ENCODE measurements around the gene TRMO.

DNA sequence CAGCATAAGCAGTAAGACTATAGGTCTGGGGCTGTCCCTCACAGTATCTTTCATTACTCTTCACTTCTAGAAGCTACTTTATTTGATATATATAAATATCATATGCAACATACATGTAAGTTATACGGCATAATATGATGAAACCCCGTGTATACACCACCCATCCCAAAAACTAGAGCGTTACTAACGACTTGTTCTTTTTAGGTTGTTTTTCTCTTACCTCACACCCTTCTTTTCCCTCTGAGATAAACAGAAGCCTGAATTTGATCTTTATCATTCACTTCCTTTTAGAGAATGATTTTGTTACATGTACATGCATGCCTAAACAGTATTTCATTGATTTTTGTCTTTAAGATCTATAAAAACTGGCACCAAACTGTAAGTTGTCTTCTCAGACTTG lies 3.7 kb downstream of the TRMO start:
- no peak for TF ChIP-seq POLR2A (IDR thresholded peaks at IDR 0.05)
- TF ChIP-seq, protein P1, sequence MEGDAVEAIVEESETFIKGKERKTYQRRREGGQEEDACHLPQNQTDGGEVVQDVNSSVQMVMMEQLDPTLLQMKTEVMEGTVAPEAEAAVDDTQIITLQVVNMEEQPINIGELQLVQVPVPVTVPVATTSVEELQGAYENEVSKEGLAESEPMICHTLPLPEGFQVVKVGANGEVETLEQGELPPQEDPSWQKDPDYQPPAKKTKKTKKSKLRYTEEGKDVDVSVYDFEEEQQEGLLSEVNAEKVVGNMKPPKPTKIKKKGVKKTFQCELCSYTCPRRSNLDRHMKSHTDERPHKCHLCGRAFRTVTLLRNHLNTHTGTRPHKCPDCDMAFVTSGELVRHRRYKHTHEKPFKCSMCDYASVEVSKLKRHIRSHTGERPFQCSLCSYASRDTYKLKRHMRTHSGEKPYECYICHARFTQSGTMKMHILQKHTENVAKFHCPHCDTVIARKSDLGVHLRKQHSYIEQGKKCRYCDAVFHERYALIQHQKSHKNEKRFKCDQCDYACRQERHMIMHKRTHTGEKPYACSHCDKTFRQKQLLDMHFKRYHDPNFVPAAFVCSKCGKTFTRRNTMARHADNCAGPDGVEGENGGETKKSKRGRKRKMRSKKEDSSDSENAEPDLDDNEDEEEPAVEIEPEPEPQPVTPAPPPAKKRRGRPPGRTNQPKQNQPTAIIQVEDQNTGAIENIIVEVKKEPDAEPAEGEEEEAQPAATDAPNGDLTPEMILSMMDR (IDR thresholded peaks at IDR 0.05) = no peak

Data from breast epithelium (tissue), 3 donors.